ENCODE data around the gene SLC44A4.
"Not testable (repeated sequence)": the region's sequence is repeated elsewhere in the genome, so short reads cannot be mapped to it uniquely, and the experiment has no call there.

The SLC44A4 gene

DNA sequence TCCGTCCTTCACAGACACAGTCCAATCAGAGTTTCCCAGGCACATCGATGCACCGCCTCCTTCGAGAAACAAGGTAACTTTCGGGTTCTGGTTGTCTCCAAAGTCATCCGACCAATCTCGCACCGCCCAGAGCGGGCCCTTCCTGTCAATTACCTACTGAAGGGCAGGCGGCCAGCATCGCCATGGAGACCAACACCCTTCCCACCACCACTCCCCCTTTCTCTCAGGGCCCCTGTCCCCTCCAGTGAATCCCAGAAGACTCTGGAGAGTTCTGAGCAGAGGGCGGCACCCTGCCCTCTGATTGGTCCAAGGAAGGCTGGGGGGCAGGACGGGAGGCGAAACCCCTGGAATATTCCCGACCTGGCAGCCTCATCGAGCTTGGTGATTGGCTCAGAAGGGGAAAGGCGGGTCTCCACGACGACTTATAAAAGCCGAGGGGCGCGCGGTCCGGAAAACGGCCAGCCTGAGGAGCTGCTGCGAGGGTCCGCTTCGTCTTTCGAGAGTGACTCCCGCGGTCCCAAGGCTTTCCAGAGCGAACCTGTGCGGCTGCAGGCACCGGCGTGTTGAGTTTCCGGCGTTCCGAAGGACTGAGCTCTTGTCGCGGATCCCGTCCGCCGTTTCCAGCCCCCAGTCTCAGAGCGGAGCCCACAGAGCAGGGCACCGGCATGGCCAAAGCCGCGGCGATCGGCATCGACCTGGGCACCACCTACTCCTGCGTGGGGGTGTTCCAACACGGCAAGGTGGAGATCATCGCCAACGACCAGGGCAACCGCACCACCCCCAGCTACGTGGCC is 51.3 kb downstream of the SLC44A4 start, which contains the start of gene HSPA1B:
Gene HSPA1B (plus strand): TSS at position 453 of the 794 bp plus-strand sequence. CDS start 213 bp downstream, at position 666.
- peak; percentile 96 for DNase-seq (ENCODE audit: low spot score)

GRCh38 chr6:31826793-31827285 is 52.0 kb downstream of the SLC44A4 start:
- DNase-seq (ENCODE audit: low spot score), result no peak

- DNase-seq (ENCODE audit: low spot score), result no peak
Observed at GRCh38 chr6:31825553-31825952, 53.2 kb downstream of the SLC44A4 start.

DNA sequence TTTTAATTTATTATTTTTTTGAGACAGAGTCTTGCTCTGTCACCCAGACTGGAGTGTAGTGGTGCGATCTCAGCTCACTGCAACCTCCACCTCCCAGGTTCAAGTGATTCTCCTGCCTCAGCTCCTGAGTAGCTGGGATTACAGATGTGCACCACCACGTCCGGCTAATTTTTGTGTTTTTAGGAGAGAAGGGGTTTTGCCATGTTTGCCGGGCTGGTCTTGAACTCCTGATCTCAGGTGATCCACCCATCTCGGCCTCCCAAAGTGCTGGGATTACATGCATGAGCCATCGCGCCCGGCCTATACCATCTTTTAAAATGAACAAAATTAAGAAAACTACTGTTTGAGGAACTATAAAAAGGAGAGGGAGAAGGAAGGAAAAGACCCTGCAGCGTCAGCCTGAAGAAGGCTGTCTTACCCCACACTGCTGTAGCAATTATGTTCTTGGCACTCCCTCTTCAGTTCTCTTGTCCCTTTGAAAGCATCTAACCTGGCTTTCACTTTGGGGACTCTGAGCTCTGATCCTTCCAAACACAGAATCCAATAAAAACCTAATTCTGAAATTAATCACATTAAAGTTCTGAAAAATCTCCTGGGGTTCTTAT is 55.1 kb downstream of the SLC44A4 start:
- DNase-seq (ENCODE audit: low spot score), result not testable (repeated sequence)

DNA sequence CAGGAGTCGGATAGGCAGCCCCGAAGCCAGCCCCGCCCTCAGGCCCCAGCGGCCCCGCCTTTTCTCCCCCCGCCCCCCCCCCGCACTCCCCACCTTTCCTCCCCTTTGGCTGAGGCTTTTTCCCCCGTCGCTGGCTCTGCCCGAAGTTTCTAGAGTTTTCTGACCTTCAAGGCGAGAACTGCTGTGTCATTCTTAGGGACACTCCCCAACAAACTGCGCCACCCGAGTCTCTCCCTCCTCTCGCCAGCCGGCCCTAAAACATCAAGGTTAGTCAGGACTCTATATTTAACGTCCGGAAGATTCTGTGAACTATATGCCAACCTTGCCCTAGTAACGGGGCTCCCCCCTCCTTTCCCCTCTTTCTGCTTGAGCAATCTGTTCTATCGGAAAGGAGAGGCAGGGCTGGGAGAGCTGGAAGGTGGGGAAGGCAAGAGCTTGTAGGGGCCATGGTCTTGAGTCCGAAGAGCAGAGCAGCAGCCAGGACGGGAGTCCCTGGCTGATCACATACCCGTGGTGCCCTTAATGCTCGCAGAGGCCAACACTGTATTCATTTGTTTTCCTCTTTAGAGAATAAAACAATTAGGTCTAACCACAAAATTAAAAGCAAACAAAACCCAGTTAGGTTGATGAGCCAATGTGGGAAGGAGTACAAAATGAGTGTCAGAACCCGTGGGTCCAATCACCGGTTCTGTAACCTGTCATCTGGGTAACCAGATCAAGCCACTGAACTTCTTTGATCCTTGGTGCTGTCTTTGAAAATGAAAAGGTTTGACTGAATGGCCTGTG is 56.6 kb downstream of the SLC44A4 start:
- DNase-seq (ENCODE audit: low spot score), result no peak

- no peak for DNase-seq (ENCODE audit: low spot score)
Observed at GRCh38 chr6:31821301-31822035, 57.3 kb downstream of the SLC44A4 start.

- DNase-seq (ENCODE audit: low spot score), result not testable (repeated sequence)
Observed at GRCh38 chr6:31820399-31820798, 58.4 kb downstream of the SLC44A4 start.

GRCh38 chr6:31819871-31820299 is 58.9 kb downstream of the SLC44A4 start:
- no peak for DNase-seq (ENCODE audit: low spot score)

DNA sequence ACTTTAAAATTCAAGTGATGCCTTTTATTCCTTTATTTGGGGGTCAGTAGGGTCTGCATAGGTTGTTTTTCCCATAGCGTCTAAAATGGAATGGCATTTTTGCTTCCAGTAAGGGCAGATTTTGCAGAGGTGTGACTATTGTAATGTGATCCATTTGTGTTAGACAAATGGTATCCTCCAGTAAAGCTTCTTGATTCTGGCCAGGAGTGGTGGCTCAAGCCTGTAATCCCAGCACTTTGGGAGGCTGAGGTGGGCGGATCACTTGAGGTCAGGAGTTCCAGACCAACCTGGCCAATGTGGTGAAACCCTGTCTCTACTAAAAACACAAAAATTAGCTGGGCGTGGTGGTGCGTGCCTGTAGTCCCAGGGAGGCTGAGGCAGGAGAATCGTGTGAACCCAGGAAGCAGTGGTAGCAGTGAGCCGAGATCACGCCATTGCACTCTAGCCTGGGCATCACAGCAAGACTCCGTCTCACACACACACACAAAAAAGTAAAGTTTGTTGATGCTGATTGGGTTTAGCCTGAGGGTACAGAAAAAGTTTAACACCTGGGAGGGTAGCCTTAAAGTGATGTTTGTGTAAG is 60.8 kb downstream of the SLC44A4 start:
- not testable (repeated sequence) for DNase-seq (ENCODE audit: low spot score)

- DNase-seq (ENCODE audit: low spot score), result not testable (repeated sequence)
Observed at GRCh38 chr6:31817133-31817928, 61.5 kb downstream of the SLC44A4 start.

GRCh38 chr6:31815025-31815838 is 63.6 kb downstream of the SLC44A4 start, which contains the start of the genes HSPA1A and HSPA1L:
Gene HSPA1A (plus strand): TSS chr6:31815543. CDS start chr6:31815757, 214 bp downstream.
Gene HSPA1L (minus strand): TSS chr6:31815283. CDS start chr6:31811972, 3,311 bp downstream.
- DNase-seq (ENCODE audit: low spot score), result peak; percentile 94

DNA sequence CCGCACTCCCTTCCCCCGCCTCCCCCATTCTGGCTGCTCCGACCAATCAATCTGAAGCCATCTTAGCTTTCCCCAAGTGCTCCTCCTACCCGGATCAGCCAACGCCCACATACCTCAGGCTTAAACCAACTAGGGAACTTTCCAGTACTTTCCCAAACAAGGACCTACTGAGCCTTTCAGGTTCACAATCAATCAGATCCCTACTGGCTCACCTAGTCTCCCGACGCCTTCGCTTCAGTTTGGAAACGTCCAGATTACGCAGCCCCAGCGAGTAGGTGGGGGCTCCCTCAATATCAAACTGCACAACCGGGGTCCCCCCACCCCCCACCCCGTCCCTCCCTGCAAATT is 64.1 kb downstream of the SLC44A4 start:
- peak; percentile 92 for DNase-seq (ENCODE audit: low spot score)

- DNase-seq (ENCODE audit: low spot score), result no peak
Observed at GRCh38 chr6:31813465-31813849, 65.3 kb downstream of the SLC44A4 start.
